ENCODE measurements around the gene SH3D21.

- TF ChIP-seq EZH2phosphoT487 (IDR thresholded peaks at IDR 0.05; ENCODE audit: borderline replicate concordance, low read depth, low read length) (no peak), CTCF (conservative IDR thresholded peaks at IDR 0.05; ENCODE audit: low read length) (no peak)
These were observed 29.5 kb upstream of the SH3D21 start for GRCh38 chr1:36276688-36277087.
